Measurements from ENCODE around the gene HAUS3. TPM values are rescaled to one million over a fixed set of nuclear protein-coding genes. Genes with fewer than 3 reads are reported as not detected.

Gene HAUS3
- total and polyA plus RNA-seq, 2 of the 8 experiments (the other 6 are each of a cell fraction or from before 2014, with no cell fraction given) = 3.2 to 14.8 TPM

- TF ChIP-seq CHD7 (IDR thresholded peaks at IDR 0.05; ENCODE audit: insufficient replicate concordance, low read length) (no peak), ASH2L (IDR thresholded peaks at IDR 0.05; ENCODE audit: low read length) (no peak), ATF3 (IDR thresholded peaks at IDR 0.05; ENCODE audit: insufficient read depth, low read depth, low read length) (no peak), EGR1 (IDR thresholded peaks at IDR 0.05; ENCODE audit: borderline replicate concordance, low read depth, low read length) (no peak), CEBPB (IDR thresholded peaks at IDR 0.05; ENCODE audit: low read depth, low read length) (no peak), JUND (IDR thresholded peaks at IDR 0.05; ENCODE audit: low read length) (no peak), RNF2 (IDR thresholded peaks at IDR 0.05; ENCODE audit: borderline replicate concordance, low read depth, low read length, missing control alignments, poor library complexity, severe bottlenecking) (no peak)
Observed at GRCh38 chr4:2247128-2248043, 5.5 kb upstream of the HAUS3 start (continued).
